ENCODE data around the gene PLOD2.

PLOD2 gene

GRCh38 chr3:146033950-146034349 is 127.0 kb downstream of the PLOD2 start:
- no peak for DNase-seq

DNA sequence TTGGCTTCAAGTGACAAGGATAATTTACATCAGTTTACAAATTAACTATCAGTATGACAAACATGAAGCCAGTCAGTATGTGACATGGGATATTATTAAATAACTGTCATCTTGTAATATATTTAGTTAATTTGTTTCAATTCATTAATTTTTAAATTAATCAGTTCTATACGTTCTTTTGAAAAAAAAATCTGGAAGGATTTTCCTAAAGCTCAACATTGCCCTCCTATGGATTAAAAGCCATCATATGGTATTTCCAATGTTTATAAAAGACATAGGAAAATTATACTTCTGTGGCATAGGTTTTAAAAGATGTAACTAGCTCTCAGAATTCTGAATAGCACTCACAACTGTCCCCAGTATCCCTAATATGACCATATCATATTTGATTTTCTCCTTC is 134.4 kb downstream of the PLOD2 start:
- peak; percentile 6 for DNase-seq

GRCh38 chr3:146024260-146024659 is 136.7 kb downstream of the PLOD2 start:
- DNase-seq, result no peak

DNA sequence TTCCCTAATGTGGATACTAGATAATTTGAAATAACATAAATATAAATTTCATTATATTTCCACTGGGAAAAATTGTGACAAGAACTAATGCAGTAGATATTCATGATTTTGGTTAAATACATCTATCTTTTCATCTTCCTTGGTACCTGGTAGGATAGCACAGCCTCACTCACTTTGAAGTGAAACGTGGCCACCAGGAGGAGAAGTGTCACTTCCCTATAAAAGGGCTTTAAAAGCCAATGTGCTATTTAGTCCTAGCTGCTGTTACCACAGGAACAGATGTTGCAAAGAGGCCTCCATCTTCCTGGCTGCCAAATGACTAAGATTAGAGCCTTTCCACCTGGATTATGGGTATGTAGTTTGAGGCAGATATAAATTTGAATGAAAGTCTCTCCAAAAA is 140.0 kb downstream of the PLOD2 start:
- no peak for DNase-seq

DNA sequence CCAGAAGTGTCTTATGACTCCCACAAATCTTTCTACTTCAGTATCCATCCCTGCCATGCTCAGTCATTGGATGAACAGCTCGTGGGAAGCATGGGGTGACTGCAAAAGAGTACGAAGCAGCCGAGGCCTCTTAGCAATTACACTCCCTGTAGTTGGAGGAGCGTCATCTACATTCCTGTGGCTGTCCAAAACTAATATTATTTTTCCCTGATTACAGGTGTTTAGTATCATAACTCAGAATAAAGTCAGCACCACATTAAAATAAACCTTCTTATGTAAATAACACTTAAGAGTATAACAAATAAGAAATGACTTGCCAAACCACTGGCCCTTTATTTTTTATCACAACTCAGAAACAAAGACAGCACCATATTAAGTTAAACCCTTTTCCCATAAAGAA is 141.5 kb downstream of the PLOD2 start:
- no peak for DNase-seq

Measured in DMS 273 treated with DMSO at 0.1 percent for 48 hours (cell line).